ENCODE results near the gene FAM110A.

DNA sequence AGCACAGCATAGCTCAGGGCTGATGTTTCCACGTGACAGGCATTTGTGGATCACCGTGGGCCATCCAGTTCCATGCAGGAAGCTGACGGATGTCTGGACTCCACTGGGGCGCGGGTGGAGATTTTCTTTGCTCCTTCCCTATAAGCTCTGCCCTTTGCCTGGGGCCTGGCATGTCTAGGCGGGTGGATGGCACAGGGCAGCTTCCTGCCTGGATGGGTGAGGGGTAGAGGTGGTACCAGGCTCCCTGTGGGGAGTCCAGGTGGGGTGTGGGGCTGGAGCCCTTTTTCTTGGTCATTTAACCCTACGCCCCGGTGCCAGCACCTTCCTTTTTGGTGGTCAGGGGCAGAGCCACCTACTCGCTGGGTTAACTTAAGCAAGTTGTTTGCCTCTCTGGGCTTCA, 10.4 kb downstream of the FAM110A start:
- TF ChIP-seq, protein P1, sequence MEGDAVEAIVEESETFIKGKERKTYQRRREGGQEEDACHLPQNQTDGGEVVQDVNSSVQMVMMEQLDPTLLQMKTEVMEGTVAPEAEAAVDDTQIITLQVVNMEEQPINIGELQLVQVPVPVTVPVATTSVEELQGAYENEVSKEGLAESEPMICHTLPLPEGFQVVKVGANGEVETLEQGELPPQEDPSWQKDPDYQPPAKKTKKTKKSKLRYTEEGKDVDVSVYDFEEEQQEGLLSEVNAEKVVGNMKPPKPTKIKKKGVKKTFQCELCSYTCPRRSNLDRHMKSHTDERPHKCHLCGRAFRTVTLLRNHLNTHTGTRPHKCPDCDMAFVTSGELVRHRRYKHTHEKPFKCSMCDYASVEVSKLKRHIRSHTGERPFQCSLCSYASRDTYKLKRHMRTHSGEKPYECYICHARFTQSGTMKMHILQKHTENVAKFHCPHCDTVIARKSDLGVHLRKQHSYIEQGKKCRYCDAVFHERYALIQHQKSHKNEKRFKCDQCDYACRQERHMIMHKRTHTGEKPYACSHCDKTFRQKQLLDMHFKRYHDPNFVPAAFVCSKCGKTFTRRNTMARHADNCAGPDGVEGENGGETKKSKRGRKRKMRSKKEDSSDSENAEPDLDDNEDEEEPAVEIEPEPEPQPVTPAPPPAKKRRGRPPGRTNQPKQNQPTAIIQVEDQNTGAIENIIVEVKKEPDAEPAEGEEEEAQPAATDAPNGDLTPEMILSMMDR (IDR thresholded peaks at IDR 0.05) = no peak
- TF ChIP-seq POLR2A (IDR thresholded peaks at IDR 0.05) = no peak
- TF ChIP-seq POLR2AphosphoS5 (IDR thresholded peaks at IDR 0.05; ENCODE audit: insufficient read depth in 1 of 2, low read depth in 1 of 2) = no peak

Measured in vagina (tissue), 2 donors.